GM18858 (cell line): Measurements from ENCODE around the gene KDELR3.

Experiments
- ATAC-seq: cut with Tn5 transposase; IDR thresholded peaks from one replicate; pipeline ENCODE4 v1.9.1; 2021; ENCODE audit not compliant: unreplicated experiment

Gene KDELR3

DNA sequence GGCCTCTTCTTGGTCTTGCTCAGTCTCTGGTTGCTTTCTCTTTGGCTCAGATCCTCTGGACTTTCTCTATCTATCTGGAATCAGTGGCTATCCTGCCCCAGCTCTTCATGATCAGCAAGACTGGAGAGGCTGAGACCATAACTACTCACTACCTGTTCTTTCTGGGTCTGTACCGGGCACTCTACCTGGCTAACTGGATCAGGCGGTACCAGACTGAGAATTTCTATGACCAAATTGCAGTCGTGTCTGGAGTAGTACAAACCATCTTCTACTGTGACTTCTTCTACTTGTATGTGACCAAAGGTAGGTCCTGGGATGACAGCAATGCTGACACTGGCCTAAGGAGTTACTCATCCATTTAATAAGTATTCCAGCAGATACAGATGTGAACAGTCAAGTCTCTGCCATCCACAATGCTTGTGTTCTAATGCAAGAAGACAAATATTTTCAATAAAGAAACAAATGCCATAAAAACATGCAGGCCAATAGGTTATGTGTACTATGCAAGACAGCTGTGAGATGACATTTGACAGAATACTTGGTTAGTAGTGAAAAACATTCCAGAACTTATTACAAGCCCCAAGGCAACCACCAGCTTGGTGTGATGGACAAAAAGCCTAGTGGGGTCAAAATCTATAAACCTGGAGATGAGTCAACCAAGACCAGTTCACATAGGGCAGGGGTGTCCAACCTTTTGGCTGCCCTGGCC lies 13.4 kb downstream of the KDELR3 start:
- ATAC-seq = no peak

DNA sequence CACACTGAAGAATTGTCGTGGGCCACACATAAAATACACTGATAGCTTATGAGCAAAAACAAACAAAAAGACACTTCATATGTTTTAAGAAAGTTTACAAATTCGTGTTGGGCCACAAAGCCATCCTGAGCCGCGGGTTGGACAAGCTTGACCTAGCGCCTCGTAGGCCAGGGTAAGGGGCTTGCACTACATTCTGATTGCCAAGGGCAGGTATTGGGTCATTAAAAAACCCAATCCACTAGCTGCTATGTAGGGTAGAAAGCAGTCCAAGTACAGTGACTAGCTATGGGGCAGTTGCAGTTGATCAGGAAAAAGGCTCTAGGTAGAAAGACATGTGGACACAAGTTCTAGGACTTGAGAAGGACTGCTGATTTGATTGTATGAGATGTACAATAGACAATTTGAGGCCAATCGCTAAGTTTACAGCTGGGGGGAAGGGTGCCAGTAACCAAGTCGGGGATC lies 14.0 kb downstream of the KDELR3 start:
- ATAC-seq = no peak

DNA sequence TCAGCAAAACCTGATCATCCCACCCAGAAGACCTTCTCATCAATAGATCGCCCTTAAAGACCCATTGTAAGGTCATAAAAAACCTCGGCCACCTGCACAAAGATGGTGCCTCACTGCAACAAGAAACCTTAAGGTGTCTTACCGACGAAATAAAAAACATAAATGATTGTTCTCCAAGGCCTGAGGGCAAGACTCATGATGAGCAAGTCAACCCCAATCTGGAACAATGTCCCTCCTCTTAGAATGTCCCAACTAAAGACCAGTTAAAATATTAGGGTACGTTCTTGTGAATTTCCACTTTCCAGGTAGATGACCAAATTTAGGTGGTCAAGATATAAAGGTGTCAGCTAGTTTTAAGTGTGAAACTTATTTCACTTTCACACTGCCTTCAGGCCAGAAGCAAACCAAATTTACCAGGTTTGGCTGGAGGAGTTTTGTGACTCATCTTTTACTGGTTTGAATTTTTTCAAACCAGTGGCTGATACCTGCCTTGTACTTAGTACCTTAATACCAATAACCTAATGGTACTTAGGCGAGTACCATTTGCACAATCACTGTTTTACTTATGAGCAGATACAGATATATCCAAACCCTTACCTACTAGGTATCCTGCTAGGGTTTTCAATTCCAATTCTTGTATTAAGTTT lies 14.9 kb downstream of the KDELR3 start:
- no peak for ATAC-seq

GRCh38 chr22:38484244-38484643 lies 16.3 kb downstream of the KDELR3 start:
- no peak for ATAC-seq

DNA sequence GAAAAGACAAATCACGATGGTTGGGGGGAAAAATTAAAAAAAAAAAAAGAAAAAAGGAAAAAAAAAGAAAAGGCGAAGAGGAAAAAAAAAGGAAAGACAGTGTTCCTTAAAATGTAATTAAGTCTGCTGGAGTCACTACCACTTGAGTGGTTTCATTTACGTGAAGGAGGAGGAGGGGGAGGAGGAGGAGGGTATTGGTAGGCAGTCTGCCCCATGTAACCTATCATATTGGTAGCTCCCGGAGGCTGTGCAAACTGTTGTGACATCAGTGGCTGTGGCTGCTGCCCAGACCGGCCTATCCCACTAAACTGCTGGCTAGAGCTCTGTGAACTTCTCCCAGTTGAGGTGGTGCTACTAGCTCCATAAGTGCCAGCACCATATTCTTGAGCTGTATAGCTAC lies 17.9 kb downstream of the KDELR3 start:
- ATAC-seq = no peak

DNA sequence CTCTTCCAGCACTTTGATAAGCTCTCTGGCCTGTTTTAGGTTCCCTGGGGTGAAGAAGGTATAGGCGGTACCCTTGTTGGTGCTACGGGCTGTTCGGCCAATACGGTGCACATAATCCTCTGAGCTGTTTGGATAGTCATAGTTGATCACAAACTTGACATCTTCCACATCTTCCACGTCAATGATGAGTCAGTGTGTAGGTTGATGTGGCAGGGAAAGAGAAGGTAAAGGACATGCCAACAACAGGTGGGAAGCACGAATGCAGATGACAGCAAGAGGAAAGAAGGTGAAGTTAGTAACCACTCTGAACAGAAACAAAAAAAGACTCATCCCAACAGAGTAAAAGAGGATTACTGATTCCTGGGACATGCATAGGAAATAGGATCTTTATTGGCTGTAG lies 20.1 kb downstream of the KDELR3 start:
- no peak for ATAC-seq

DNA sequence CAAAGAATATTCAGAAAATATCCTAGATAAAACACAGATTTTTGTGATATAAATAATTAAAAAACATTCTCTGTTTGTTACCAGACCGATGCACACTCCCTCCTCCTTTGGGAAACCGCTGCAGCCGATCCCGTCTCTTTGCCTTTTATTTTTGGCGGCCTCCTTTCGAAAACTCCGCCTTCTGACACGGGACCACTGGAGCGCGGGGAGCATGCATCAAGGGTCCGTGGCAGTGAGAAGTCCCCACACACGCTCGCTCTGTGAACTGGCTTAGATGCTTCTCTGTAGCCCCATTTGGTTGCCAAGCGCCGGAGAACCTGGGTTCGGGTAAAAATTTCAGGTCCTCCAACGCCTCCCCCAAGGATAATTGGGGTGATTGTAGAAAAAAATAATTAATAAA lies 21.2 kb downstream of the KDELR3 start:
- no peak for ATAC-seq

GRCh38 chr22:38489561-38490145 lies 21.8 kb downstream of the KDELR3 start:
- ATAC-seq = no peak

DNA sequence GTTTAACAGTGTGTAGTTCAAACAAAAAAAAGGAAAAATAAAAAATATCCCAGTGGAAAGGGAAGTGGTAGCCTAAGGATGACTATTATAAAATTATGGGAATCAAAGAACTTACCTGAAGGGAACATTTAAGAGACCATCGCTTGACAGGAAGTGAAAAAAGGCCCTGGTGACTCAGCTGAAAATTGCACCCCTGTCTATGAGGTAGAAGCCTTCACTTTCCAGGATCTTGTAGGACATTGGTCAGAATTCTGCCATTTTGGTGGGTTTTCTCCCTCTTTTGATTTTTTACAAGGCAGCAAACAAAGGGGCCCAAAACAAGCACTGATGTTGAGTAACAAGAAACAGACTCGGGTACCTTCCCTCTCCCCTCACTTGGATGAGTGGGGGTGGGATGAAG lies 22.6 kb downstream of the KDELR3 start:
- ATAC-seq = no peak

DNA sequence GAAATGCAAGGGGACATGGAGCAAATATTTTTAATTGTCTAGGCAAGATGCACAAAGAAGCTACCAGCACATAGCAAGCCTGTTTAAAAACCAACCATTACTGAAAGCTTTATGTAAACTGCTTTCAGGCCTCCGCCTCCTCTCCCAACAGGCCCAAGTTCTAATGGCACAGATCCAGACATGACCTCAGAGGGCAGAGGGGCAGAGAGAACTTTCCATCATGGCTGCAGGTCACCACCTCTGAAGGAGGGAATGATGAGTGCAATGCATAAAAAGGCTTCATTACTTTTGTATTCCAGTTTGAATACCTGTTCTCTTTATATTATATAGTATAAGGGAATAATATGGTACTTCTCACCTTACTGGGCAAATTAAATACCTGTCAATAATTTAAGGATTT lies 23.0 kb downstream of the KDELR3 start:
- no peak for ATAC-seq

- ATAC-seq = no peak
These were observed 23.9 kb downstream of the KDELR3 start for GRCh38 chr22:38491707-38492348.

DNA sequence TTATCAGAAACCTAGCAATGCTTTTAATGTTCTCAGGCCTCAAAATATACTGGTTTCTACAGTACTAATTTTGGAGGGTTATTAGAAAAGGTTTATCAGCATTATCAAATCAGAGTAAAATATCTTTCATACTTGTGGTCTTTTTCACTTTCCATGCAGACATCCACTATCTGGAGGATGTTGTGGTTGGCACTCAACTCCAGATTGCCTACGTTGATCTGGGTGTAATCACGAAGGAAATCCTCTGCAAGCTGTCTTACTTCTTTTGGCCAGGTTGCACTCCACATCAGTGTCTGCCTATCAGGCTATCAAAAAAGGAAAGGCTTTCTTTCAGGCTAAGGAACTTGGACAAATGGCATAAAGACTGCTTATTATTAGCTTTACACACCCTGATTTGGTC lies 26.6 kb downstream of the KDELR3 start:
- ATAC-seq = no peak

DNA sequence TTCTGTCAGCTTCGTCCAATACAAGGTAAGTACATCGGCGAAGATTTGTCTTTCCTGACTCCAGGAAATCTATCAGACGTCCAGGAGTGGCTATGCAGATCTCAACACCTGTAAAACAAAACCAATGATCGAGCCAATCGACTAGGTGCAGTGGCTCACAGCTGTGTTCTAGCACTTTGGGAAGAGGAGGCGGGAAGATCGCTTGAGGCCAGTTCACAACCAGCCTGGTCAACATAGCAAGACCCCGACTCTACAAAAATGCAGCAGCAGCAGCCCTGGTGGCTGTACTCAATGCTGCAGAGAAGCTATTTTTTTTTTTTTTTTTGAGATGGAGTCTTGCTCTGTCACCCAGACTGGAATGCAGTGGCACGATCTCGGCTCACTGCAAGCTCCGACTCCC lies 27.0 kb downstream of the KDELR3 start:
- no peak for ATAC-seq

DNA sequence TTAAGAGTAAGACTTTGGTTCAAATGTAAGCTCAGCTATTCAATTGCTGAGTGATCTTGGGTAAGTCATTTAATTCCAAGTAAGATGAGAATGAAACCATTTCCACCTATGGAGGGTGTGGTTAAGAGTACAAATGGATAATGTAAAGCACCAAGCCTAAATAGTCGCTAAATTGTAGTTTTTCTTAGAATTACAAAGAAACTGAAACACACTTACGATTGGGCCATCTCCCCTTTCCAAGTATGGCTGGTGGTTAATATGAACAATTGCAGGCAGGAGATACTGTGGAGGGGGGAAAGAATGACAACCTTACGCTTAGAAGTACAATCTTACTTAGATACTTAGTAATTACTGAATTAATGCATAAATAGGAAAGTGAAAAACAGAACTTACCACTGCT lies 30.0 kb downstream of the KDELR3 start:
- ATAC-seq = no peak

DNA sequence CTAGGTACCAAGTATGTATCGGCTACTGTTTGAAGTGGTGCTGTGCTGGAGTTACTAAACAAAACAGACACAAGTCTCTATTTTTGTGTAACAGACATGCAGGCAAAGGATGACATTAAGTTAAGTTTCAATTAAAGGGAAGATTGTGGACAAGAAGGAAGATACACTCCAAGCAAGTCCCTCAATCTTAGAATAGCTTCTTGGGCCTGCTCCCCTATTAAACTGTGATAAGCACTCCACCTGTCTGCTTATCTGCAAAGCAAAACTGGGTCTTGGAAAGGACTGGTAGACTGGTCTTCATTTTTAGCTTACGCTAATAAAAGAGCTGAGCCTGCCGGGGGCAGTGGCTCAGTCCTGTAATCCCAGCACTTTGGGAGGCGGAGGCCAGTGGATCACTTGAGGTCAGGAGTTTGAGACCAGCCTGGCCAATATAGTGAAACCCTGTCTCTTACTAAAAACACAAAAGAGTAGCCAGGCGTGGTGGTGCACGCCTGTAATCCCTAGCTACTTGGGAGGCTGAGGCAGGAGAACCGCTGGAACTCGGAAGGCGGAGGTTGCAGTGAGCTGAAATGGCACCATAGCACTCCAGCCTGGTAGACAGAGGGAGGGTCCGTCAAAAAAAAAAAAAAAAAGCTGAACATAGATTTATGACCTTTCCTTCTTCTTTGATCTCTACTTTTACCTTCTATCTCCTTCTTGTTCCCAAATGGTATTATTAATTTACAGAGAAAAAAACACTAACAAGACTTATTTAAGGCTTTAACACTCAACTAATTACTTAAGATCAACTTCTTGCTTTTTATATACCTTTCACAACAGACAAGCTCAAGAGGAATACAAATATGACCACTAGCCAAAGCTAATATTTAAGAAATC lies 34.1 kb downstream of the KDELR3 start:
- no peak for ATAC-seq

GRCh38 chr22:38503021-38503420 lies 35.1 kb downstream of the KDELR3 start:
- no peak for ATAC-seq

DNA sequence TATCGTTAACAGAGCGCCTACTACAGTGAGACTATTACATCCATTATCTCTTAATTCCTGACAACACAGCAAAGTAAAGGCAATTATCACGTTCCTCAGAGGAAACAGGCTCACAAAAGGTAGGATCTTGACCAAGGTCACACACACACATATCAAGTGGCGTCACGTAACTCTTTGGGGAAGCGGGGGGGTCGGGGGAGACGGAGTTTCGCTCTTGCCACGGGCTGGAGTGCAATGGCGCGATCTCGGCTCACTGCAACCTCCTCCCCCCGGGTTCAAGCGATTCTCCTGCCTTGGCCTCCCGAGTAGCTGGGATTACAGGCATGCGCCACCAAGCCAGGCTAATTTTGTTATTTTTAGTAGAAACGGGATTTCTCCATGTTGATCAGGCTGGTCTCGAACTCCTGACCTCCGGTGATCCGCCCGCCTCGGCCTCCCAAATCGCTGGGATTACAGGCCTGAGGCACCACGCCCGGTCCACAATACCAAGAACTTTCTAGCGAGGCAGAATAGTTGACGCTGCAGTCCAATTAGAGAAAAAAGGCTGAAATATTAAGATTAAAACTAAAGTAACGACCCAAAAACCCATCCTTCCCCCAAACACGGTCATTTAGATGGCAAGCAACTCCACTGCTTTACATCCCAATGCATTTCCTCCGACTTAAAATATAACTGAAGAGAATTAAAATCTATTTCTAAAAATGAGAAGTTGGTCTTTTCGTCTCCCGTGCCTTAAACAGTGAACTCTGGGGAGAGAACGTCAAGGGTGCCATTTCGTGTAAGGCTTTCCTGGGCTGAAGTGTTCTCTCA lies 37.0 kb downstream of the KDELR3 start:
- ATAC-seq = no peak

GRCh38 chr22:38505541-38506117 lies 37.7 kb downstream of the KDELR3 start:
- ATAC-seq = no peak

DNA sequence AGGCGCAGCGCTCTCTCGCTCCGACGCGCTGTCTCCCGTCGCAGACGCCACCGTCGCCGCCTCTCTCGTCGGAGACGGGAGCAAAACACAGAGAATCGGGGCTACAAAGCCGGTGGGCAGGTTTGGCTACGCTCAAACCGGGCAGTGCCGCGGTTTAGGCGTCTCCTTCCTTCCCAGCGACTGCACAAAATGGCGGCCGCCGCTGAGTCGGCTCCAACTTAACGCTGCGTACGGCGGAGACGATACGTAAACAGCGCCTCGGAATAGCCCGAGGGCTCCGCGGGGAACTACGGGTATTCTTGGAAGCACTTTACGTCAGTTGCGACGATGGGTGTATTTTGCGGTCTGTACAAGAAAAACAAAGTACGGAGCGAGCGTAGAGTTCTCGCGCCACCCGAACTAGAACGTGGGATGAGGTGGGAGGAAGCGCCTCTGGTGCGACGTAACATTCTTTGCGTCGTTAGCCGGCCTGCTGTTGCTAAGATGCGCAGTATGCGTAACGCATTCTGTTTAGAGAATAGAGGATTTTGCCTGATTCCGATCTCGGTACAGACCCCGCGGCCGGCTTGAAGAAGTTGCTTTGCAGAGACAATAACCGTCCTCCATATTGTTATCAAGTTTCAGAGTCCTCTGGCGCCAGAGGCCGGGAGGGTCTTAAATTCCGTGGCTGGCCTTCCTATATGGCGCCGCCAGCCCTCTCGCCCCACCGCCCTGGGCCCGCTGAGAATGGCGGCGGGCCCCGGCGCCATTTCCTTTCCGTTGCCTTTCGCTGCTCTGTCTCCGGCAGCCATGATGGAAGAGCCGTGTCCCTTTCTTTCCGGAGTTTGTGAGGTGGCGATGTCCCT lies 38.4 kb downstream of the KDELR3 start, which contains the start of gene DDX17:
Gene DDX17, minus strand, starts transcription at position 194 of the 845 bp plus-strand sequence.
- peak; percentile 70 for ATAC-seq
